ENCODE data around the gene WWOX.

WWOX gene

DNA sequence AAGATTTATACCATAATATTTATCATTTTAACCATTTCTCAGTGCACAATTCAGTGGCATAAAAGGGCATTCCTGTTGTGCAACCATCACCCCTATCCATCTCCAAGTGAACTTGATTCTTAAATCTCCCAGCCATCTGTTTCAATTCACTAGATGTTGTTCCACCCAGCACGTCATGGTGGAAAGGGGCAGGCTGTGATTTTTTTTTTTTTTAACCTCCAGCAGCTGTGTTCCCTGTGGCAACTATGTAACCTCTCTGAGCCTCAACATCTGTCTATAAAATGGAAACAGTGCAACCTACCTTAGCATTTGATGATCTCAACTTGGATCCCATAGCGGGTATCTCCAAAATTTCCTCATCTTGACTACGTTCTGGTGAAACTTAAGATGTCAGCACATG is 604.5 kb downstream of the WWOX start:
- no peak for DNase-seq

DNA sequence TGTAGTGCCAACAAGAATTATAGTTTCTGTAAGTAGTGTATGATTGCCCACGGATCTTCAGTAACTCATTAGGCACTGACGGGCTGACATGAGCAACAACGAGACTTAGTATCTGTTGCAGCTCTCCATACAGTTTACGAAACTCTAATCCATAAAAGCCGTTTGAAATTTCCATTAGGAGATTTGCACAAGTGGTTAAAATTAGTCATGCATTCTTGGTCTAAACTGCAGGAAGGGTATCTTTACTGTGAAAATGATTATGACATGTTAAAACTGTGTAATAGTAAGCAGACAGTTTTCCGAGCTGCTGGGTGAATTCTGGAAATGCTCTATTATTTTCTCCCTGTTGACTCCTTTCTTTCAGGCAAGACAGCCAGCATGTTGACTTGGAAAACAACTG is 605.0 kb downstream of the WWOX start:
- no peak for DNase-seq

DNA sequence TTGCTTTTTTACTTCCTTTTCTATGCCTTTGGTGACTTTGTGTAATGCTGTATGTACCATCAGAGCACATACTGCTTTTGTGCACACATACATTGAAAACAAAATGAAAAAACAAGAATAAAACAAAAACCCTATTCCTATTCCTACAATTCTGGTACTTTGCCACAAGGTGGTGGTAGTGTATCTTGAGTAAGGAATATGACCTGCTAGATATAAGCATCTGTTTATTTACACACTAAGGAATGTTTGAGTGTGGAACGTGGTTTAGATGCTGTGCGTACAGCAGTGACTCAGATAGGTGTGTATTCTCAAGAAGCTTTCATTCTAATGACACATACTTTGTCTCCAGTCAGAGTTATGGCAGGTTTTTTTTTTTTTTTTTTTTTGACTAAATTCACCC is 606.2 kb downstream of the WWOX start:
- DNase-seq = peak; percentile 16 to 53

DNA sequence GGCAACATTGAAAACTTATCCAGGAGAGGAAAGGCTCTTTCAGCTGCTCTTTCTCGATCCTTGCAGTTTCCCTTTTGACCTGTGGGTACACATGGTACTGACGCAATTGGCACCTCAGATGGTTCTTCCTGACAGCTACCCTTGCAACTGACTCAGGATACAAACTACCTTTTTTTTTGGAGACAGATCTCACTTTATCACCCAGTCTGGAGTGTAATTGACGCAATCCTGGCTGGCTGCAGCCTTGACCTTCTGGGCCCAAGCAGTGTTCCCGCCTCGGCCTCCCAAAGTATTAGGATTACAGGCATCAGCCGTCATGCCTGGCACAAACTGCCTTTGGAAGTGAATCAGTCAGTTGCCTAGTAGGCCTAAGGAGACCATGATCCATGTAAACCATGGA is 607.2 kb downstream of the WWOX start:
- no peak for DNase-seq

DNA sequence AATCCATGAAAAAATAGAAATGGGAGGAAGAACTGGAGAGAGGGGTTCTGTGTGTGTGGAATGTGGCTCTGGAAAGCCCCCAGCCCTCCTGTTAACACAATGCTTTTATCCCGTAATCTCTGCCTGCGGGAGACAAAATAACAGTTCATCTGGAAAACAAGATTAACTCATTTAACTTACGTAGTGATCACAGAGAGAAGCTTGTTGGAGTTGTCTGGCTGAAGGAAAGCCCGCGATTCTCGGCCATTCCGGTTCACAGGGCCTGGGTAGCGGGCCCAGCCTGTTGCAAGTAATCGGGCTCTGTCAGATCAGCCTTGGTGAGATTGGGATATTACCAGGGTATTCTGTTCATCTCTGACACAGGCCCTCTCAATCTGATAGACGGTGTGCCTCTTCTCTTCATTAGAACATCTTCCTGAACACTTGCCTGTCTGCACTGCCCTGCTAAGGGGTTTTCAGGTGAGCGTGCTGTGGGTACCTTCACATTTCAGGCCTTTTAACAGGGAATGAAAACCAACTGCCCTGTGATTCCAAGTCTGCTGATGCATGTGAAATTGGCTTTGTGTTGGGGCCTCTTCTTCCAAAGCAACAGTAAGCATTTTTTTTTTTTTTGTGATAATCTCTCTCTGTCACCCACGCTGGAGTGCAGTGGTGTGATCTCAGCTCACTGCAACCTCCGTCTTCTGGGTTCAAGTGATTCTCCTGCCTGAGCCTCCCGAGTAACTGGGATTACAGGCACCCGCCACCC is 609.9 kb downstream of the WWOX start:
- no peak for DNase-seq

DNA sequence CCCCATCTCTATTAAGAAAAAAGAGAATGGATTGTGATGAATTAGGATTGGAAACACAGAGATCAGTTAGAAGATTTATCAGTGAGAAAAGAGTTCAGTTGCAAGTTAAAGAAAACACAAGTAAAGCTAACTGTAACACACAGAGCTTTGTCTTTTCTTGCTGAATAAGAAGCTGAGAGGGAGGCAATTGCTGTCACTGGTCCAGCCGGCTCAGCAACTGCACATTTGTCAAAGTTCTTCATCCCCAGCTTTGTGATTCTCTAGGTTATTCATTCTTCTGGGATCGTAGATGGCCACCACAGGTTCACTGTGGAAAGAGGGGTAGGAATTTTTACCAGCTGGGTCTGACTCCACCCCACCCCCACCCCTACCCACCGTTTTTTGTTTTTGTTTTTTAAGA is 615.7 kb downstream of the WWOX start:
- DNase-seq = no peak

DNA sequence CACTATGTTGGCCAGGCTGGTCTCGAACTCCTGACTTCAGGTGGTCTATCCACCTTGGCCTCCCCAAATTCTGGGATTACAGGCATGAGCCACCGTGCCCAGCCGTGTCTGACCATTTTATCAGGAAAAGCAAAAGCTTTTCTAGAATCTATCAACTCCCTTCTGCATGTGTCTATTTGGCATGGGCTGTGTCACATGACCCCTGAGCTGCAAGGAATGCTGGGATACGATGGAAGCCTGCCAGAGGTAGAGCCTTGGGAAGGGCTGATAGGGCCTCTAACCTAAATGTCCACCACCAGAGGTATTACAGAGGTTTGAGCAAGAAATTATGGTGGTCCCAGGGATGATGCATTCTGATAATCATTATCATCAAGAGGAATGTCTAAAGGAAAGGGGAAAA is 616.2 kb downstream of the WWOX start:
- no peak for DNase-seq

DNA sequence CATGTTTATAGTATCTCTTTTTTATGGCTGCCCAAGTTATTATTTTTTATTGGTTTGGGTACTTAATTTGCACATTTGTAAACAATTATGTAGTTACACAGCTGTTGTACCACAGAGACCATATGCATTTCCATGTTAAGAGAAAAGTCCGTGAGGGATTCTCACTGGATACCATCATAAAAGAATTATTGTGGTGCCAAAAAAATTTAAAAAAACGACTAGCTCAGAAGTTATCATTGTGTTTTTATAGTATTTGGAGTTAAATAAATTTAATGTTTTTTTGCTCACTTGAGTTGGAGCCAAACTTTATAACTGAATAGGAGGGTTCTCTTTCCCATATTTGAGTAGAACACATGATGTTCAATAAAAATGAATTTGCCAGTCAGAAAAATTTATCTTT is 618.7 kb downstream of the WWOX start:
- DNase-seq = no peak

DNA sequence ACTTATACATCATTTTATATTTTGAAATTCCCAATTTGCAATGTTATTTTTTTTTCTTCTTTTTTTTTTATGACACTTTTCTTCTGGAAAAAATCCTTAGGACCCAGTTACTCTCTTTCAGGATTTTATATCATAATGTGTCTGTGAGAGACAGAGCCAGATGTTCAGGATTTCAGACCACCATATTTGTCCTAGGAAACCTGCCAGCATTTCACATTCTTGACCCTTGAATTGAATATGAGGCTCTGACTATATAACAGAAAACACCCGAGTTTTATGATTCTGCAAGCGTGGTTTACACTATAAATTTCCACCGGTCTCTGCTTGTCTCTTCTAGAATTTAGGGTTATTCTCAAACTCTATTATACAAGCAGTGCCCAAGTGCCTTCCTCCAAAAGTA is 621.0 kb downstream of the WWOX start:
- no peak for DNase-seq

DNA sequence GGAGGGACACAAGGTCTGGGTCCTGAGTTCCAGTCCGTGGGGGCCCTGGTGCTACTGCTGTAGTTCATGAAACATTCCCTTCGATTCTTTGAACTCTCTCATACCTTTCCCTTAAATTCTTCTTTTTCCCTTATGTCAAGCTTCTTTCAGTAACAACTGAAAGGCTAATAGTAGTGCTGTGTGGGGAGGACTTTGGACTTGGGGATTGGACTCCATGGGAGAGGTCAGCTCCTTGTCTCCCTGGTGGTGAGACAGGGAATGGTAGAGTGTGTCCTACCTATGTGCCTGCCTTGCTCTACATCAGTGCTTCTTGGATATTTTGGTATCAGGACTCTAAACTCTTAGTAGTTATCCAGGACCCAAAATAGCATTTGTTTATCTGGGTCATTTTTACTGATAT is 628.1 kb downstream of the WWOX start:
- no peak for DNase-seq

DNA sequence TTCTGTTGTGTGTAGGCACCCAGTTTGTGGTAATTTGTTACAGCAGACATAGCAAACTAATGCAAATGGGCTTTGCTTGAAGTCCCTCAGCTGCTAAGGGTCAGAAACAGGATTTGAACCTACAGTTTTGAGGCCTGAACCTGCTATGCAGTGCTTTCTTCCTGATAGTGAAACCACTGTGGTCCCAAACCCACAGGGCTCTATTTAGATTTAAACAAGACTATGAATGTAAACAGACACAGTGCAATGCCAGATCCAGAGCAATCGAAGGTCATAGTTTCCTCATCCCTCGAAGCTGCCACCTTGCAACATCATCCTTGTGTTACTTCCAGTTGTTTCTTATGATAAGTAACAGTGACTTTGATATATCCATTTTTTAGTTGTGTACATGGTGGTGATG is 630.2 kb downstream of the WWOX start:
- DNase-seq = peak in 1 of 2 donors; percentile 26

DNA sequence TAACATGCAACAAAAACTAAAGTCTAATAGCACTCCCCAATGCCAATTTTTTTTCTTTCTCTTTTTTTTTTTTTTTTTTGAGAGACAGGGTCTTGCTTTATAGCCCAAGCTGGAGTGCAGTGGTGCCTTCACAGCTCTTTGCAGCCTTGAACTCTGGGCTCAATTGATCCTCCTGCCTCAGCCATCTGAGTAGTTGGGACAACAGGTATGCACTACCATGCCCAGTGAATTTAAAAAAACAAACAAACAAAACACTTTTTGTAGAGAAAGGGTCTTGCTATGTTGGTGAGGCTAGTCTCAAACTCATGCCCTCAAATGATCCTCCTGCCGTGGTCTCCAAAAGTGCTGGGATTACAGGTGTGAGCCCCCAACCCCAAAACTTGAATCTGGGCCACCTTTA is 632.3 kb downstream of the WWOX start:
- DNase-seq = no peak

DNA sequence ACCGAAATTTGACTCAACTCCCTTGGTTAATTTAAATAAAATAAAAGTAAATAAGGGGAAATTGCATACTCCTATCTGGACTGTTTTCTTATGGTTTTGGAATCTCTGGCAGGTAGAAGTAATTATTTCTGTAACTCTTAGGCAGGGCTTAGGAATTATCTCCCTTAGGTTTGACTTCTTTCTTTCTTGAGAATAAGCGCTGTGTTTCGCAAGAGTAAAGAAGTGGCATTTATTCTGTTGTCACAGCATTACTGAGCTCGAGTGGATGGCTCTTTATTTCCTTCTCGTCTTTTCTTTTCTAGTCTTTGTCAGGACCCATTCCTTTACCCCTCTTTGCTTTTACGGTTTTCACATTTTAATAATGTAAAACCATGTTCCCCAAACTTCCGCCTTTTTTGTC is 633.2 kb downstream of the WWOX start:
- no peak for DNase-seq

DNA sequence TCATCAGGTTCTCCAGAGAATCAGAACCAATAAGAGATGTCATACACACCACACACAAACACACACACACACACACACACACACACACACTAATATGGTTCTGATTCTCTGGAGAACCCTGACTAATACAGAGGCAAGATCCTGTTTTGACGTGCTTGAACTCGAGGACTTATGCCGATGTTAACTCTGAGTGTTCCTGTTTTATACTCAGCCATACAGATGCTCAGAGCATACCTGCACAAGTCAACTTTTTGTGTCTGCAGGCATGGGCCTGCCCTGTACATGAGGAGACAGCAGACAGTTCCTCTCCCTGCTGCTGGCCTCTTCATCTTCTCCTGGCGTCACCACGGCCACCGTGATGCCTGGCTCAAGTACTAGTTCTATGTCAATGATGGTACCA is 635.9 kb downstream of the WWOX start:
- DNase-seq = no peak

DNA sequence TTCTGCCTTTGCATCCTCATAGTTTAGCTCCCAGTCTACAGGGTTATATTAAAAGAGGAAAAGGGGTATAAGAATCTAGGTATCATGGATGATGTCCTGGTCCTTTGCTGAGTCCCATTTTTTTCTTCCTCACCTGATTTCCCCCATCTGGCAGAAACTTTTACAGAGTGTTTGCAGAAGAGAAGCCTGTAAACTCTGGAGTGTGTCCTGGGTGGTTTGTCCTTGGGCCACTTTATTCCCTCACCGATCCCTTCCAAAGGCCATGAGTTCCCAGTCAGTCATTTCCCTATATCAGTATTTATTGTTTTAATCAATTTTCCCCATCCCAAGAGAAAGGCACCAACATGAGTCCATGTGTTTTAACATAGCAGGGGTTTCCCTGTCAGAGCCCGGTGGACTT is 638.2 kb downstream of the WWOX start:
- DNase-seq = no peak

DNA sequence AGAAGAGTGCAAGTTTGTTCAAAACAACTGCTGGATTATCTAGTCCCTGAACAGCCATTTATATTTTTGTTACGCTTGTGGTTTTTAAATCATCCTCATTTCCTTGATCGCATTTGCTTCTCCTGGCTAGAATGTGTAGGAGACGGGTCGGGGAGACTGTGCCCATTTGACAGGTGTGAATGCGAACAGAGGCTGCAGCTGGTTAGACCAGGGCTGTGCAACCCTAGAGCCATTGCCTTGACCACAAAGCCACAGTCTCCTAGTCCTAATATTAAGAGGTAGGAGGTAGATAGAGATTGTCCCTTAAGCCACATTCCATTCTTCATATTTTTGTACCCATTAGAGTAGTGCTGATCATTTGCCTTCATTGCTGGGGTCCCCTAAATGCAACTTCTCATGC is 639.1 kb downstream of the WWOX start:
- DNase-seq = no peak

DNA sequence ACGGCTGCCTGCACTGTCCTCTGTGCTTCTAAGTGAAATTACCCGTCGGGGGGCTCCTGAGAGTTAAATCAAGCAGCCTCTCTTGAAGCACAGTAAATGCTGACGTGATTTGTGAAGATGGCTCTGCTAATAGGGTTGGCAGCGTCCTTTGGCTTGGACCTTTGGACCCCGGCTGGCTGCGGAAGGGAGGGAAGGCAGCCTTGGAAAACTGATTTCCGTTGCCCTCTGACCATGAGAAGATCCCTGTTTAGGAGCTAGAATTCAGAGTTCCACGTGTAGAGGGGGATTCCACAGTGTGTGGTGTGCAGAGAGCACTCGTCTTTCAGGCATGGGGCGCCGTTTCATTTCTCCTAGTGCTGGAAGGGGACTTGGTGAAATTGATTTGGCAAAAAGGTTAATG is 640.8 kb downstream of the WWOX start:
- no peak for DNase-seq

DNA sequence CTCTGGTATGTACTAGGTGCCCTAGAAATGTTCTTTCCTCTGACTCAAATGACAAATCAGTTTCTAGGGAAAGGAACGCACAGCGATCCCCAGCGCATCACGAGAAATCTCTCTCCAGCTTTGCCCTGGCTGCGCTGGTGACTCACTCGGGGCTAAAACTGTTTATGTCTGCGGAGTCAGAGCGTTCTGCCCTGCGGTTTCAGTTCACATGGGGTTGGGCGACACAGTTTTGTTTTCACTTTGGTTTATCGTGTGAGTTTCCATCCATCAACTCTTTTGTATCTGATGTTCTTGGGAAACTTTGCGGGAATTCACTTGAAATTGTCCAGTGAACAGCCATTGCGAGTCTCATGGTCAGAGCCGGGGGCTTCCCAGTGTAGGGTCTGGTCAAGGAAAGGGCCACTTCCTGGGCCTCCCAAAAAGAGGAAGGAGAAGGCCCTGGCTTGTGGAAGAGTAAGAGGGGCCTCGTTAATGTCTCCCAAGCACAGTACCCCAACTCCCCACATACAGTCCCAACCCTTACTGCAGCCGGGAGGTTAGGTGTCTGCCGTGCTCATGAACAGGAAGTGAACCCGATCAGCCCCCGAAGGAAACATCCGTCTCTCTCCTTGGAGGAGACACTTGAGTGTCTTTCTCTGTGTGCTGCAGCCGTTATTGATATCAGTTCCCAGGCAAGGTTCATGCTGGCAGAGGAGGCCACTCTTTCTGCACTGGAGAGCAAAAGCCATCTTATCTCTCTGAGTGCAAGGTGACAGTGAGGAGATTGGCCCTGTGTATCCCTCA is 643.2 kb downstream of the WWOX start:
- peak; percentile 70 to 73 for DNase-seq

DNA sequence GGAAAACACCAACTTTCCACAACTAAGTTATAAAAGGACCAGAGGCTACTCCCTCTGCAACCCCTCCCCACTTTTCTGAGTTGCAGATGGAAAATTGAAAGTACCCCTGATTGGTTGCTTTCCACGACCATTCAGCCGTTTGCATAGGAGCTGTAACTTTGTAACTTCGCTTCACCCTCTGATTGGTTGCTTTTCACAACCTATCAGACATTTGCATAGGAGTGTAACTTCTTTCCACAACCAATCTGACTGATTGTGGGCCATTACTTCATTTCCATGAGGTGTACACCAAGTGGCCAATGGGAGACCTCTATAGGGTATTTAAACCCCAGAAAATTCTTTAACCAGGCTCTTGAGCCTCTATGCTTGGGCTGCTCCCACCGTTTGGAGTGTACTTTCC is 644.1 kb downstream of the WWOX start:
- DNase-seq = no peak

DNA sequence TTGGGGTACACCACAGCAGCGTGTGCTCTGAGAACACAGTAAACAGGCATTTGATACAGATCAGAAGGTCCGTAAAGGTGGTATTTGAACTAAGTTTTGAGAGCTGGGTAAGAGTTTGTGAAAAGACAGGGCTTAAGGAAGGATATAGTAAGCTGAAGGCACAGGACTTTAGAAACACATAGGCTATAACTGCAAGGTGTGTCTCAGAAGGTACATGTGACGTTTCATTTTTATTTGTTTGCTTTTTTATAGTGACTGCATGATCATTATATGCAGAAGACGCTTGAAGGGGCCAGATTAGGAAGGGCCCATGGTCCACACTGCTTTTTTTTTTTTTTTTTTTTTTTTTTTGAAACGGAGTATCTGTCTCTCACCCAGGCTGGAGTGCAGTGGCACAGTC is 644.6 kb downstream of the WWOX start:
- DNase-seq = no peak

DNA sequence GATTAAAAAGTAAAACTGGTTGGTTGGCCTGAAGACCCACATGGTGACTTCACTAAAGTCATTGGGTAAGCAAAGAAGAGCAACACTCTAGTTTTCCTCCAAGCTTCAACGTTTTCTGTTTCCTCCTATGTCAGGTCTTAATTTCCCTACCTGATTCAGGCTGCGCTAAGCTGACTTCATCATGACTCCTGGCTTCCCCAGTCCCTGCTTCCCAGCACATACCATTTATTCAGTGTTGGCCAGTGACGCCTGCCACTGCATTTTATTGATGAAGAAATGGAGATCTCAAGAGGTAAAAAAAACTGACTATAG is 645.3 kb downstream of the WWOX start:
- no peak for DNase-seq

DNA sequence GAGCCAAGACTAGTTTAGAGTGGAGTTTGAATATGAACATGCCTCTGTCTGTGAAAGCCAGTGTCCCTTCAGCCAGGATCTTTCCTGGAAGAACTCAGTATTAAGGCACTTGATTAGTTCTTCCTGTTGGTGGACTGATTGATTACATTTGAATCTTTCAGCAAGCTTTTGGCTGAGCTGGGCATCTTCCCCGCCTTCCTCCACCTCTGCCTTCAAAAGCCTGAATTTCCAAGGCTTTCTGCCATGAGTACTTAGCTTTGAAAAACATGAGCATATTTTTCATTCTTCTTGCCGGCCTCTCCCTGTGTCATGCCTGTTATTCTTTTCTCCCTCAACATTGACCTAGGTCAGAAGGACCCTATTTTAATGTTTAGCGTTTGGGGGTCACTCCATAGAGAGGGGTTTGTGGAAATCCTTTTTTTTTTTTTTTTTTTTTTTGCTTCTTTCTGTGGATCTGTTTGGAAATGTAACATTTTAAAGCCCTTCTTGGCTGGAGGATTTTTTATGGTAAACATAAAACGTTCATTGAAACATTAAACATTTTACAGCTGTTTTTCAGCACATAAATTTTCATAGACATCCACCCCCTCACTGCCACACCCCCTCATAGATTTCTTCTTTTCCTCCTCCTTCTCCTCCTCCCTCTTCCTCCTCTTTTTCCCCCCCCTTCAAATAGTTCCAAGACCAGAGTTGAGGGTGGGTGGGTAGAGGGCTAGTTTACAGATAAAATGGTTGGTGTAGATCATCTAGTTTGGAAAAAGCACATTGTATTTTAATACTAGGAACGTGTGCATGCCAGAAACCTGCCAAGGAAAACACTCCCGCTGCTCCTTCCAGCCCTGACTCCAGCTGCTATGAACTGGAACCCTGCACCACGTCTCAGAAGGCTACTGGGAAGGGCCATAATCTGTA is 645.9 kb downstream of the WWOX start:
- no peak for DNase-seq

DNA sequence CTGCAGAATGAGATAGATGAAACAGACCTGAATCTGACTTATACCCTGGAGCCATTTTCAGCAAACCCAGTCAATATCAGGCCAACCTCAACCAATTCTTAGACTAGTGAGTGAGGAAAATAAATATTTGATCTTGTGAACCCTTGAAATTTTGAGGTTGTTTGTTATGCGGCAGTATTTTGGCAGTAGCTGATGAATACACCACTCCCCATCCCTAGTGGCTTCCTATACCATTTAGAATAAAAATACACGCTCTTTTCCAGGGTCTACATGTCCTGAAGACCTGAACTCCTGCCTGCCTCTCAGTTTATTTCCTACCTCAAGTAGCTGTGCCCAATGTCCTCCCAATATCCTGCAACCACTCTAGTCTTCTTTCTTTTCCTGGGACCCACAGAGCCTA is 647.3 kb downstream of the WWOX start:
- DNase-seq = no peak
